GM21723 (cell line): ENCODE data around the gene ZNF124.

ENCODE experiments used
- ATAC-seq: cut with Tn5 transposase; IDR thresholded peaks from one replicate; pipeline ENCODE4 v1.9.1; 2021; ENCODE audit warnings: mild to moderate bottlenecking, moderate library complexity; ENCODE audit not compliant: unreplicated experiment

ZNF124 gene

GRCh38 chr1:247114351-247115140 lies 57.3 kb downstream of the ZNF124 start:
- no peak for ATAC-seq

- ATAC-seq: no peak
Measured at GRCh38 chr1:247113733-247114271, 58.0 kb downstream of the ZNF124 start.

GRCh38 chr1:247113094-247113497 lies 58.7 kb downstream of the ZNF124 start:
- no peak for ATAC-seq

GRCh38 chr1:247112479-247112781 lies 59.4 kb downstream of the ZNF124 start:
- no peak for ATAC-seq

GRCh38 chr1:247111700-247112478 lies 59.9 kb downstream of the ZNF124 start:
- ATAC-seq: peak; percentile 44

- ATAC-seq: peak; percentile 29
Measured at GRCh38 chr1:247111259-247111699, 60.5 kb downstream of the ZNF124 start.

GRCh38 chr1:247110627-247111258 lies 61.1 kb downstream of the ZNF124 start:
- peak; percentile 25 for ATAC-seq

GRCh38 chr1:247107694-247108093 lies 64.1 kb downstream of the ZNF124 start:
- no peak for ATAC-seq

GRCh38 chr1:247105966-247106365 lies 65.9 kb downstream of the ZNF124 start:
- no peak for ATAC-seq
